Measurements from ENCODE around the gene ATPAF2.
"Not testable (repeated sequence)": the region's sequence is repeated elsewhere in the genome, so short reads cannot be mapped to it uniquely, and the experiment has no call there.

Gene ATPAF2

GRCh38 chr17:18004345-18004744 lies 34.6 kb downstream of the ATPAF2 start:
- Histone ChIP-seq H3K9ac (ENCODE audit: low read length) (no peak overlapping the region), H3K4me1 (ENCODE audit: control insufficient read depth, insufficient read depth, low read length) (no peaks in the 10 kb centered on the region), H3K27me3 (ENCODE audit: control insufficient read depth, insufficient read depth, low read length) (no peaks in the 10 kb centered on the region), H3K9me3 (ENCODE audit: control insufficient read depth, low read length) (no peaks in the 10 kb centered on the region), H3K36me3 (ENCODE audit: control insufficient read depth, insufficient read depth, low read length) (peaks cover 5% of the 10 kb centered on the region), H3K4me3 (ENCODE audit: low read length) (no peak overlapping the region)

GRCh38 chr17:18002171-18002570 lies 36.8 kb downstream of the ATPAF2 start:
- Histone ChIP-seq H3K36me3 (ENCODE audit: control insufficient read depth, insufficient read depth, low read length) (peaks cover 5% of the 10 kb centered on the region), H3K9me3 (ENCODE audit: control insufficient read depth, low read length) (no peaks in the 10 kb centered on the region), H3K4me3 (ENCODE audit: low read length) (no peak overlapping the region), H3K4me1 (ENCODE audit: control insufficient read depth, insufficient read depth, low read length) (no peaks in the 10 kb centered on the region), H3K27me3 (ENCODE audit: control insufficient read depth, insufficient read depth, low read length) (no peaks in the 10 kb centered on the region), H3K9ac (ENCODE audit: low read length) (no peak overlapping the region)

- no peak overlapping the region for H3K4me3 ChIP-seq (ENCODE audit: low read length)
- H3K9me3 ChIP-seq (ENCODE audit: control insufficient read depth, low read length): no peaks in the 10 kb centered on the region
- H3K9ac ChIP-seq (ENCODE audit: low read length): no peak overlapping the region
- H3K36me3 ChIP-seq (ENCODE audit: control insufficient read depth, insufficient read depth, low read length): peaks cover 5% of the 10 kb centered on the region
- no peaks in the 10 kb centered on the region for H3K4me1 ChIP-seq (ENCODE audit: control insufficient read depth, insufficient read depth, low read length)
- H3K27me3 ChIP-seq (ENCODE audit: control insufficient read depth, insufficient read depth, low read length): no peaks in the 10 kb centered on the region
Observed at GRCh38 chr17:18000030-18000408, 38.9 kb downstream of the ATPAF2 start.

DNA sequence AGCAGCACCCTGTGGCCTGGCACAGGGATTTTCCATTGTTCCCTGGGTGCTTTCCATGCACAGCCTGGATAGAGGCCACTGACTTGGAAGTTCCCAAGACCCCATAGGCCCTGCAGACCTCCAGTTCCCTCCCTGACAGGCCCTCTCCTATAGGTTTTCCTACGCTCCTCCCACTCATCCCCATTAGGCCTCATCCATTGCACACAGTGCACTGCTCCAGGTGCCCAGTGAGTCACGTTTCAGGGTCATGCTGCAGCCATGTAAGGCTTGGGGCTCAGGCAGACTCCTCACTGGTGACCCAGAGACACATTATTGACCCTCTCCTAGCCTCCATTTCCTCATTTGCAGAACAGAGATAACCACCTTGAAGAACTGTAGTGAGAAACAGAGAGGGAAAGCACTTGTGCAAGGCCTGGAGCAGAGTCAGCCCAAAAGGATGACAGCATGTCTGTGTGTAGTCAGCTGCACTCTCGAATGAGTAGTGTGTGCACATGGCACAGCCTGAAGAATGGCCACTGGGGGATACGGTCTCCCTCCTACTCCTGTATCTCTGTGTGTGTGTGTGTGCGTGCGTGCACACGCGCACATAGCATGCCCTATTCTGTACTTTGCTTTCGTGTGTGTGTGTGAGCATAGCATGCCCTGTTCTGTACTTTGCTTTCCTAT lies 39.5 kb downstream of the ATPAF2 start:
- Histone ChIP-seq H3K36me3 (ENCODE audit: control insufficient read depth, insufficient read depth, low read length) (peaks cover 5% of the 10 kb centered on the region), H3K4me3 (ENCODE audit: low read length) (no peak overlapping the region), H3K27me3 (ENCODE audit: control insufficient read depth, insufficient read depth, low read length) (no peaks in the 10 kb centered on the region), H3K9ac (ENCODE audit: low read length) (no peak overlapping the region), H3K4me1 (ENCODE audit: control insufficient read depth, insufficient read depth, low read length) (no peaks in the 10 kb centered on the region), H3K9me3 (ENCODE audit: control insufficient read depth, low read length) (no peaks in the 10 kb centered on the region)

GRCh38 chr17:17998934-17999333 lies 40.0 kb downstream of the ATPAF2 start:
- no peak overlapping the region for H3K9ac ChIP-seq (ENCODE audit: low read length)
- no peaks in the 10 kb centered on the region for H3K9me3 ChIP-seq (ENCODE audit: control insufficient read depth, low read length)
- H3K27me3 ChIP-seq (ENCODE audit: control insufficient read depth, insufficient read depth, low read length): no peaks in the 10 kb centered on the region
- no peak overlapping the region for H3K4me3 ChIP-seq (ENCODE audit: low read length)
- no peaks in the 10 kb centered on the region for H3K36me3 ChIP-seq (ENCODE audit: control insufficient read depth, insufficient read depth, low read length)
- no peaks in the 10 kb centered on the region for H3K4me1 ChIP-seq (ENCODE audit: control insufficient read depth, insufficient read depth, low read length)

DNA sequence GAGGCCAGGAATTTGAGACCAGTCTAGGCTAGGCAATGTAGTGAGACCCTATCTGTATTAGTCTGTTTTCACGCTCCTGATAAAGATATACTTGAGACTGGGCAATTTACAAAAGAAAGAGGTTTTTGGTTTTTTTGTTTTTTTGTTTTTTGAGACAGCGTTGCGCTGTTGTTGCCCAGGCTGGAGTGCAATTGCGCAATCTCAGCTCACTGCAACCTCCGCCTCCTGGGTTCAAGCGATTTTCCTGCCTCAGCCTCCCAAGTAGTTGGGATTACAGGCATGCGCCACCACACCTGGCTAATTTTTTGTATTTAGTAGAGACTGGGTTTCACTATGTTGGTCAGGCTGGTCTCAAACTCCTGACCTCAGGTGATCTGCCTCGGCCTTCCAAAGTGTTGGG lies 43.1 kb downstream of the ATPAF2 start:
- not testable (repeated sequence) for H3K9ac ChIP-seq (ENCODE audit: low read length); H3K36me3 ChIP-seq (ENCODE audit: control insufficient read depth, insufficient read depth, low read length); H3K9me3 ChIP-seq (ENCODE audit: control insufficient read depth, low read length); H3K27me3 ChIP-seq (ENCODE audit: control insufficient read depth, insufficient read depth, low read length); H3K4me1 ChIP-seq (ENCODE audit: control insufficient read depth, insufficient read depth, low read length); H3K4me3 ChIP-seq (ENCODE audit: low read length)

DNA sequence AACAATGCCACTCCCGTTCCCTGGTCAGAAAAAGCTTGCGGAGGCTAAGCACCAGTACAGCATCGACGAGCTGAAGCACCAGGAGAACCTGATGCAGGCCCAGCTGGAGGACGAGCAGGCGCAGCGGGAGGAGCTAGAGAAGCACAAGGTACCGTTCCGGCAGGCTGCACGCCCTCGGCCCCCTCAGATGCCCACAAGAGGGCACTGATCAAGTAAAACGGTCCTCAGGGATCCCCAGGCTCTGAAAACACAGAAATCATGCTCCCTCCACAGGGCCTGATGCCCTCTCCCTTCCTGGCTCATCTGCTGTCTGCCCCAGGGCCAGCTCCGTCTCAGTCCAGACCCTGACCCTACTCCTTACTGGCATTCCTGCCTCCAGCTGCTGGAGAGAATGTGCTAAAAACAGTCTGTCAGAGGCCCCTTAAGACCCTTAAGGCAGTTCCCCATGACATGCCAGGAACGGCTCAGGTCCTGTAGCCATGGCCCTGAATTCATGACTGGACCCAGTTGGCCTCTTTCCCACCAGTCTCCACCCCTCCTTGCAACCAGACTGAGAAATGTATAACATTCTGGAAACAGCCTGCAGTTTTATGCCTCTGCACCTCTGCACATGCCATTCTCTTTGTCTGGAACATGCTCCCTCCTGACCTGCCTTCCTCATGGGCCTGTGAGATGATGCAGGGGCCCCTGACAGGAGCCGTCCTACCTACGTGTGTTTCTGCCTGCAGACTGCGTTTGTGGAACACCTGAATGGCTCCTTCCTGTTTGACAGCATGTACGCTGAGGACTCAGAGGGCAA lies 44.5 kb downstream of the ATPAF2 start:
- H3K27me3 ChIP-seq (ENCODE audit: control insufficient read depth, insufficient read depth, low read length): no peaks in the 10 kb centered on the region
- H3K4me1 ChIP-seq (ENCODE audit: control insufficient read depth, insufficient read depth, low read length): peaks cover 13% of the 10 kb centered on the region
- no peaks in the 10 kb centered on the region for H3K36me3 ChIP-seq (ENCODE audit: control insufficient read depth, insufficient read depth, low read length)
- no peak overlapping the region for H3K9ac ChIP-seq (ENCODE audit: low read length)
- H3K4me3 ChIP-seq (ENCODE audit: low read length): no peak overlapping the region
- H3K9me3 ChIP-seq (ENCODE audit: control insufficient read depth, low read length): no peaks in the 10 kb centered on the region

DNA sequence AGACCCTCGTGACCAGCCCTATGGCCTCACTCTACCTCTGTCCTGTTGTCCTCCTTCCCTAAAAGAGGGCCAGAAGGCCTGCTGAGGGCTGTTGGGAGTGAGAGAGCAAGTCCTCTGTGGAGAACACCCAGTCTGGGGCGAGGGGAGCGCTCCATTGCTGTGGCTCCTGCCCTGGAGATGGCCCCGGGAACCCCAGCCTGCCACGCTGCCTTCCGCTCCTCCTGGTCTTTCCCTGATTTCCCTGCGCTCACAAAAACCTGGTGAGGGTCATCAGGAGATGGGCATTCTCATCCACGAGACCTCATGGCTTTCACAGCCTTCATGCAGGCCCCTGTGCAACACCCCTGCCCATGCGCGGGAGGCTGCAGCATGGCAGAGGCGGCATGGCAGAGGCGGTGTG lies 45.1 kb downstream of the ATPAF2 start:
- no peaks in the 10 kb centered on the region for H3K36me3 ChIP-seq (ENCODE audit: control insufficient read depth, insufficient read depth, low read length)
- H3K9ac ChIP-seq (ENCODE audit: low read length): no peak overlapping the region
- H3K4me3 ChIP-seq (ENCODE audit: low read length): no peak overlapping the region
- peaks cover 13% of the 10 kb centered on the region for H3K4me1 ChIP-seq (ENCODE audit: control insufficient read depth, insufficient read depth, low read length)
- H3K9me3 ChIP-seq (ENCODE audit: control insufficient read depth, low read length): no peaks in the 10 kb centered on the region
- no peaks in the 10 kb centered on the region for H3K27me3 ChIP-seq (ENCODE audit: control insufficient read depth, insufficient read depth, low read length)

- peaks cover 13% of the 10 kb centered on the region for H3K4me1 ChIP-seq (ENCODE audit: control insufficient read depth, insufficient read depth, low read length)
- H3K27me3 ChIP-seq (ENCODE audit: control insufficient read depth, insufficient read depth, low read length): no peaks in the 10 kb centered on the region
- H3K4me3 ChIP-seq (ENCODE audit: low read length): no peak overlapping the region
- H3K9ac ChIP-seq (ENCODE audit: low read length): no peak overlapping the region
- H3K36me3 ChIP-seq (ENCODE audit: control insufficient read depth, insufficient read depth, low read length): no peaks in the 10 kb centered on the region
- H3K9me3 ChIP-seq (ENCODE audit: control insufficient read depth, low read length): no peaks in the 10 kb centered on the region
Observed at GRCh38 chr17:17993366-17993765, 45.6 kb downstream of the ATPAF2 start.

GRCh38 chr17:17990282-17990681 lies 48.7 kb downstream of the ATPAF2 start:
- H3K4me3 ChIP-seq (ENCODE audit: low read length): no peak overlapping the region
- H3K9ac ChIP-seq (ENCODE audit: low read length): no peak overlapping the region
- H3K27me3 ChIP-seq (ENCODE audit: control insufficient read depth, insufficient read depth, low read length): no peaks in the 10 kb centered on the region
- no peaks in the 10 kb centered on the region for H3K9me3 ChIP-seq (ENCODE audit: control insufficient read depth, low read length)
- H3K36me3 ChIP-seq (ENCODE audit: control insufficient read depth, insufficient read depth, low read length): no peaks in the 10 kb centered on the region
- H3K4me1 ChIP-seq (ENCODE audit: control insufficient read depth, insufficient read depth, low read length): peaks cover 13% of the 10 kb centered on the region

DNA sequence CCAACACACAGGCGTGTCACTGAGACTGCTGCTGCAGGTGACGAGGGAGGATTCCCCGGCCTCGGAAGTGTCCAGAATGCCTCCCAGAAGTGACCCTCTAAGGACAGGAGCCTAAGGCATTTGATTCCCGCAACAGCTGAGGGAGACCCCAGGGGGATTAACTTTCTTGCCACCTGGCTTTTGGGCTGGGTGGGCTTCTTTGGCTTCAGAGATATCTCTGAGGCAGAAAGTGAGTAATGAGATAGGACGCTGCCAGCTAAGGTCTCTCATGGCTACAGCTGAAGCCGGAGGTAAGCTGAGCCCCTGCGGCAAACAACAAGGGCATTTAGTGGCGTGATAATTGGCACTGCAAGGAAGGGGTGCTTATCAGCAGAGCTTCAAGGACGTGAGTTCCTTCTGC lies 49.4 kb downstream of the ATPAF2 start:
- Histone ChIP-seq H3K4me3 (ENCODE audit: low read length) (no peak overlapping the region), H3K9ac (ENCODE audit: low read length) (no peak overlapping the region), H3K36me3 (ENCODE audit: control insufficient read depth, insufficient read depth, low read length) (no peaks in the 10 kb centered on the region), H3K9me3 (ENCODE audit: control insufficient read depth, low read length) (no peaks in the 10 kb centered on the region), H3K27me3 (ENCODE audit: control insufficient read depth, insufficient read depth, low read length) (no peaks in the 10 kb centered on the region), H3K4me1 (ENCODE audit: control insufficient read depth, insufficient read depth, low read length) (peaks cover 13% of the 10 kb centered on the region)

DNA sequence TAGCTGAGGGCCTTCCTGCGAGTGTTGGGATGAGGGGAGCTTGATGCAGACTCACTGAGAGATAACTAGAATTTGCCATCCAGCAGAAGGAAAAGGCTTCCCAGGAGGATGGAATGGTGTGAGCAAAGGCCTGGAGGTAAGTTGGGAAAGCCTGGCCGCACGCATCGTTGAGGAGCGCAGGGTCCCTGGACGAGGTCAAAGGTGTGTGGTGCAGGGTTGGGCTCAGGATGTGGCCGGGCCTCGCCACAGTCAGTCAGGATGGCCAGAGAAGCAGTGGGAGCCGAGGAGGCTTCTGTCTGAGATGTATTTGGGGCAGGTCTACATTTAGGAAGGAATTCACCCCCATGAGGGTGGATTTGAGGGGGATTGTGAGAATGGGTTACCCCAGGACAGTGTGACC lies 49.9 kb downstream of the ATPAF2 start:
- no peaks in the 10 kb centered on the region for H3K27me3 ChIP-seq (ENCODE audit: control insufficient read depth, insufficient read depth, low read length)
- no peaks in the 10 kb centered on the region for H3K9me3 ChIP-seq (ENCODE audit: control insufficient read depth, low read length)
- no peak overlapping the region for H3K4me3 ChIP-seq (ENCODE audit: low read length)
- peaks cover 13% of the 10 kb centered on the region for H3K4me1 ChIP-seq (ENCODE audit: control insufficient read depth, insufficient read depth, low read length)
- no peaks in the 10 kb centered on the region for H3K36me3 ChIP-seq (ENCODE audit: control insufficient read depth, insufficient read depth, low read length)
- no peak overlapping the region for H3K9ac ChIP-seq (ENCODE audit: low read length)
